HCT116 (cell line): ENCODE results near the gene ZHX3. TPM values are rescaled to one million over a fixed set of nuclear protein-coding genes. Genes with fewer than 3 reads are reported as not detected.
A peak's percentile ranks its signal among the peaks of the same experiment; 100 is the strongest.

Experiments used
- ATAC-seq: fragments of 200-7000 bp; cut with Tn5 transposase; 2 replicates; pipeline ENCODE4 v1.9.1; 2020; ENCODE audit warnings: mild to moderate bottlenecking, moderate library complexity
- BruUV-seq: library from RNA; stranded (reverse); fragments of 400-500 nt; replicated peaks from 2 replicates; lab custom pipeline; 2021; lab: Mats Ljungman, UMichigan
- CTCF ChIA-PET: fragments of 300-600 bp; sonication (Branson Sonifier 250); formaldehyde crosslinking; loops from one replicate; lab custom pipeline; 2021; ENCODE audit warnings: antibody characterized with exemption; lab: Charles Lee
- POLR2A ChIA-PET: fragments of 300-600, 350-600 bp; sonication (Branson Sonifier 250); formaldehyde crosslinking; loops from one replicate; lab custom pipeline; 2021; ENCODE audit warnings: antibody characterized with exemption; lab: Charles Lee
- RAD21 ChIA-PET, 2 experiments: fragments of 300-600 bp; sonication (Branson Sonifier 250); formaldehyde crosslinking; loops; one replicate each; lab custom pipeline; 2023; ENCODE audit warnings: low total read pairs in 2 of 2; ENCODE audit not compliant: uncharacterized antibody in 2 of 2, unreplicated experiment in 2 of 2, low non-redundant PET in 1 of 2; lab: Charles Lee
- DNase-seq: peaks from one replicate; pipeline ENCODE4 v3.0.0-alpha.2; 2010; ENCODE audit warnings: low read depth, low spot score
- H2AFZ ChIP-seq: fragments of 200-600 bp; shearing (Covaris generic), sonication (generic); 2 replicates; pipeline ENCODE4 v1.6.1; 2017; ENCODE audit warnings: low read depth, mixed run types, mixed read lengths, antibody characterized with exemption, low read length; ENCODE audit not compliant: poor library complexity, severe bottlenecking
- H3K27ac ChIP-seq: 2 replicates; pipeline ENCODE4 v1.5.1; 2012; ENCODE audit warnings: low read depth, low read length
- H3K27me3 ChIP-seq: fragments of 200-600 bp; sonication (generic); 2 replicates; pipeline ENCODE4 v1.6.1; 2016; ENCODE audit warnings: mixed run types, low read length, mixed read lengths; ENCODE audit not compliant: insufficient read depth
- H3K36me3 ChIP-seq, 2 experiments: fragments of 200-500 bp in 1 of 2; fragments of 200-600 bp in 1 of 2; sonication (Bioruptor generic) in 1 of 2; sonication (generic) in 1 of 2; 2 replicates each; pipeline versions ENCODE4 v1.5.1 to v1.6.1; 2014 to 2016; ENCODE audit warnings: low read length in 2 of 2, inconsistent platforms in 1 of 2, mixed read lengths in 1 of 2, mixed run types in 1 of 2; ENCODE audit not compliant: insufficient read depth in 2 of 2, control insufficient read depth in 1 of 2
- H3K4me1 ChIP-seq, 2 experiments: fragments of 200-600 bp in 1 of 2; sonication (generic) in 1 of 2; 2 replicates each; pipeline versions ENCODE4 v1.5.1 to v1.6.1; 2012 to 2017; ENCODE audit warnings: low read length in 2 of 2, inconsistent platforms in 1 of 2, mild to moderate bottlenecking in 1 of 2, mixed read lengths in 1 of 2, mixed run types in 1 of 2, moderate library complexity in 1 of 2; ENCODE audit not compliant: insufficient read depth in 2 of 2, control insufficient read depth in 1 of 2
- H3K4me2 ChIP-seq: fragments of 200-600 bp; sonication (generic); 2 replicates; pipeline ENCODE4 v1.6.1; 2017; ENCODE audit warnings: mixed run types, low read length, mixed read lengths
- H3K4me3 ChIP-seq, 2 experiments: fragments of 200-600 bp in 1 of 2; sonication (generic) in 1 of 2; replicated peaks in 1 of 2; 2 replicates each; pipeline ENCODE4 v1.5.1; 2011 to 2016; ENCODE audit warnings: low read length in 2 of 2, control low read depth in 1 of 2, low read depth in 1 of 2, mild to moderate bottlenecking in 1 of 2, mixed read lengths in 1 of 2, mixed run types in 1 of 2
- H3K79me2 ChIP-seq: fragments of 200-600 bp; sonication (generic); 2 replicates; pipeline ENCODE4 v1.6.1; 2017; ENCODE audit warnings: mild to moderate bottlenecking, mixed run types, low read length, moderate library complexity, mixed read lengths; ENCODE audit not compliant: insufficient read depth
- H3K9ac ChIP-seq: fragments of 200-600 bp; sonication (generic); 2 replicates; pipeline ENCODE4 v1.6.1; 2016; ENCODE audit warnings: low read length, mixed read lengths
- H3K9me2 ChIP-seq: fragments of 200-600 bp; sonication (generic), shearing (Covaris generic); 2 replicates; pipeline ENCODE4 v1.6.1; 2017; ENCODE audit warnings: mixed run types, mild to moderate bottlenecking, moderate library complexity; ENCODE audit not compliant: insufficient read depth
- H3K9me3 ChIP-seq, 2 experiments: fragments of 200-500 bp in 1 of 2; fragments of 200-600 bp in 1 of 2; sonication (Bioruptor generic) in 1 of 2; sonication (generic) in 1 of 2; 2 replicates each; pipeline ENCODE4 v1.6.1; 2014 to 2017; ENCODE audit warnings: low read length in 2 of 2, mixed read lengths in 2 of 2, inconsistent platforms in 1 of 2, low read depth in 1 of 2, mild to moderate bottlenecking in 1 of 2, mixed run types in 1 of 2, moderate library complexity in 1 of 2; ENCODE audit not compliant: control insufficient read depth in 1 of 2, insufficient read depth in 1 of 2
- H4K20me1 ChIP-seq: fragments of 200-600 bp; sonication (generic), shearing (Covaris generic); 2 replicates; pipeline ENCODE4 v1.6.1; 2017; ENCODE audit warnings: mixed run types, mild to moderate bottlenecking, moderate library complexity; ENCODE audit not compliant: insufficient read depth
- FOSL1 ChIP-seq: IDR thresholded peaks from 2 replicates; pipeline ENCODE4 v1.6.1; 2012; ENCODE audit warnings: low read depth
- POLR2AphosphoS5 ChIP-seq: IDR thresholded peaks from 2 replicates; pipeline ENCODE4 v1.6.1; 2011; ENCODE audit warnings: mild to moderate bottlenecking, low read depth, low read length, moderate library complexity
- RAD21 ChIP-seq: IDR thresholded peaks from 2 replicates; pipeline ENCODE4 v1.6.1; 2012; ENCODE audit warnings: low read depth, mild to moderate bottlenecking
- ZFX ChIP-seq: fragments of 450-650 bp; IDR thresholded peaks from 2 replicates; pipeline ENCODE4 v1.6.1; 2017
- intact Hi-C: fragments of 100-400 bp; cut with micrococcal nuclease; formaldehyde crosslinking; loops from 2 replicates; pipeline ENCODE4 v1.10.0; 2022
- total RNA-seq: library from RNA; stranded (reverse); gene quantifications from one replicate; pipeline ENCODE4 v1.2.1, GENCODE V29; 2021; ENCODE audit not compliant: unreplicated experiment
- TF ChIP-seq, protein P1 (sequence below): IDR thresholded peaks from 2 replicates; pipeline ENCODE4 v1.6.1; 2012

The ZHX3 gene
- total RNA-seq, 1 experiment from 2014 or later = 13.3 TPM

DNA sequence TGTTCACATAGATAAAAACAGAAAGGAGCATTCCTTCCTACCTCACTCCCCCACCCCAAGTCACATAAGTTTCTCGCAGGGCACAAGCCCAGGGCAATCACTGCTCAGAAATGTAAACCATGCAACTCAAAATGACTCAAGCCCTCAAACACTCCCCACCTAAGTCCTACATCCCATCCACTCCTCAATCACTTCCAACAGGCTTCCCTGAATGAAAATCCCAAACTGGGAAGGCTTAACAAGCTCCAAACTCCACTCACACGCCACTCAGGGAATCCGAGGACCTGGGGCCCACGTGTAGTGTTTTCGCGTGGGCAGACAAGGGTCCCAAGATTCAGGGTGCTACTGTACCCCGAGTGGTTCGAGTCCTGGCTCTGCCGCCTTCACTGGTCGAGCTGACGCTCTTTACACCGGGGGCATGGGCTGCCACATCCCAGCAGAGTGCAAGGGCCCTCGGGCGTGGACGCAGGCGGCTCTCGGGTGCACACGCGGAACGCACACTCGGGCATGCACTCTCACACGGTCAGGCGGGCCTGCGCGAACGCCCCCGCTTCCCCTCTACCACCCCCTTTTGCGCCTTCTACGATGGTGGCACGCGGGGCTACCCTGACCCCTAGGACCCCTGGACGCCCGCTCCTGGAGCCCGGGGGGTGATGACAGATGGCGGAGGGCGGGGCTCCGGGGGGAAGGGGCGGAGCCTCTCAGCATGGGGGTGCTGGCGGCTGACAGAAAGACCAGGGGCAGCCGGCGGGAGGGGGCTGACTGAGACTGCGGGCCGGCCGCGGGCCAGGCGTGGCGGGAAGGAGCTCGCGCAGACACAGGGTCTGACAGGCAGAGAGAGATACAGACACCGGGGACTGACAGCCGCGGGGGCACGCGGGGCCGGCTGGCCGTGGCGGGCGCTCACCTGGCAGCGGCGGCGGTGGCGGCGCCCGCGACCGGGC is 657 bp downstream of the ZHX3 start:
- peak overlapping the region; percentile 56 for H3K9ac ChIP-seq
- peaks cover 9 to 27% of the 10 kb centered on the region in 2 experiments for H3K4me1 ChIP-seq
- H3K9me3 ChIP-seq = no peaks in the 10 kb centered on the region
- peak overlapping the region; percentile 61; the same call in 1 of the 2 replicates for H3K27ac ChIP-seq
- ATAC-seq = peak; percentile 71
- H3K4me2 ChIP-seq = peak overlapping the region; percentile 88
- H3K4me3 ChIP-seq = peak overlapping the region; percentile 71 to 76
- H4K20me1 ChIP-seq = no peaks in the 10 kb centered on the region
- H3K79me2 ChIP-seq = no peaks in the 10 kb centered on the region
- H3K36me3 ChIP-seq = no peaks in the 10 kb centered on the region
- ChIA-PET CTCF (interaction anchor here (1.4 kb wide), 1 partner anchor 24 kb away, joined by 5 read pairs; the partner anchor contains the start of gene LPIN3), RAD21 (no interaction called here)
- DNase-seq = no peak
- H2AFZ ChIP-seq = no peak overlapping the region
- no peaks in the 10 kb centered on the region for H3K27me3 ChIP-seq
- BruUV-seq = no TSS peak
- intact Hi-C loops = no loop called here
- H3K9me2 ChIP-seq = no peaks in the 10 kb centered on the region
- TF ChIP-seq RAD21 = no peak
- TF ChIP-seq FOSL1 = no peak
- TF ChIP-seq, protein P1, sequence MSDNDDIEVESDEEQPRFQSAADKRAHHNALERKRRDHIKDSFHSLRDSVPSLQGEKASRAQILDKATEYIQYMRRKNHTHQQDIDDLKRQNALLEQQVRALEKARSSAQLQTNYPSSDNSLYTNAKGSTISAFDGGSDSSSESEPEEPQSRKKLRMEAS = peak; percentile 58; the same call in 1 of the 2 replicates
- peak; percentile 6; the same call in 1 of the 2 replicates for TF ChIP-seq POLR2AphosphoS5
- peak; percentile 34; the same call in 1 of the 2 replicates for TF ChIP-seq ZFX
- TF ChIP-seq, all 23 proteins: peak for 3
- POLR2A ChIA-PET = interaction anchor here (0.6 kb wide), 1 partner anchor 180 kb away, joined by 3 read pairs; no protein-coding TSS in a partner anchor

DNA sequence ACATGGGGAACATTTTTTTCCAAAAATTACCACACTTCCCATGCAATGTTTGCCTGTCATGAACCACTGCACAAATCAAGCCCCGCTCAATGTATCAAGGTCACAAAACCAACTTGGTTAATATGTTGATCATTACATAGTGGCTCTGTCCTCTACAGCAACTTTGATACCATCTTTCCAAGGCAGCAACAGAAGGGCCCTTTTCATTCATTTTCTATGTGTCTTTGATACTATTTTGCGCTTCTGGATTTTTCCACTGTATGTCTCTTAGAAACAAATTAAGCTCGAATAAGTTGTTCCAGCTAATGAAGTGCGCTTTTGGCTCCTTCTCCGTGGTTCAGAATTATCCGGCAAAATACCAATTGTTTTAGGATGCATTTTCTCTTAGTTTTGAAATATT is 1.5 kb downstream of the ZHX3 start:
- Histone ChIP-seq H4K20me1 (no peaks in the 10 kb centered on the region), H3K27ac (no peak overlapping the region), H2AFZ (no peak overlapping the region), H3K4me2 (peak overlapping the region; percentile 88), H3K9me3 (no peaks in the 10 kb centered on the region), H3K4me1 (peaks cover 9 to 27% of the 10 kb centered on the region in 2 experiments), H3K9ac (peak overlapping the region; percentile 56; the same call in 1 of the 2 replicates), H3K9me2 (no peaks in the 10 kb centered on the region), H3K79me2 (no peaks in the 10 kb centered on the region), H3K36me3 (no peaks in the 10 kb centered on the region), H3K27me3 (no peaks in the 10 kb centered on the region), H3K4me3 (peak overlapping the region in 1 of 2 experiments; percentile 76; a peak in 2 of 4 replicates)
- ChIA-PET RAD21 (no interaction called here), CTCF (interaction anchor here (0.8 kb wide), 1 partner anchor 24 kb away, joined by 3 read pairs; no protein-coding TSS in a partner anchor), POLR2A (no interaction called here)
- intact Hi-C loops = no loop called here
- no peak for TF ChIP-seq RAD21
- TF ChIP-seq, protein P1 = no peak
- no peak for DNase-seq
- BruUV-seq = TSS peak; percentile 63
- no peak for ATAC-seq
